Measurements from ENCODE around the gene MAP3K10.

Gene MAP3K10

GRCh38 chr19:40192758-40193586 lies 1.7 kb downstream of the MAP3K10 start:
- DNase-seq, result no peak
- no peak for TF ChIP-seq POLR2A (IDR thresholded peaks at IDR 0.05; ENCODE audit: low read length)
- no peak for TF ChIP-seq GATA1 (IDR thresholded peaks at IDR 0.05; ENCODE audit: low read depth, low read length)

- no peak for DNase-seq
- TF ChIP-seq GATA1 (IDR thresholded peaks at IDR 0.05; ENCODE audit: low read depth, low read length) (no peak), POLR2A (IDR thresholded peaks at IDR 0.05; ENCODE audit: low read length) (no peak)
Measured at GRCh38 chr19:40193587-40193849, 2.3 kb downstream of the MAP3K10 start.

DNA sequence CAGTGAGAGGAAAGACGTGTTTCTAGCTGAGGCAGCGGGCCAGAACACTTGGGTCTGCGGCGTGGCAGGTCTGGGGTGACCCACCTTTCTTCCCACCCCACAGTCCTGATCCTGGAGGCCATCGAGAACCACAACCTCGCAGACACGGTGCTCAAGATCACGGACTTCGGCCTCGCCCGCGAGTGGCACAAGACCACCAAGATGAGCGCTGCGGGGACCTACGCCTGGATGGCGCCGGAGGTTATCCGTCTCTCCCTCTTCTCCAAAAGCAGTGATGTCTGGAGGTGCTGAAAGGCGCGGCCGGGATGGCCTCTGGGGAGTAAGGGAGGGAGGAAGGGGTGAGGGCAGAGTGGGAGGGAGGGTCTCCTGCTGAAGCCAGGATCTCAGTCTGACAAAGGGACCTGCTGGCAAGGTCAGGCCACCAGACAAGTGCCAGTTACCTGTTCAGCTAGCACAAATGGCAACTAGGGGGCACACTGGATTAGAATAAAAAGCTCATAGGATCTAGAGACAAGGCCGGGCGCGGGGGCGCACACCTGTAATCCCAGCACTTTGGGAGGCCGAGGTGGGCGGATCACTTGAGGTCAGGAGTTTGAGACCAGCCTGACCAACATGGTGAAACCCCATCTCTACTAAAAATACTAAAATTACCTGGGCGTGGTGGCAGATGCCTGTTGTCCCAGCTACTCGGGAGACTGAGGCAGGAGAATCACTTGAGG lies 7.2 kb downstream of the MAP3K10 start:
- DNase-seq, result no peak

GRCh38 chr19:40200341-40201099 lies 9.3 kb downstream of the MAP3K10 start:
- no peak for TF ChIP-seq GATA1 (IDR thresholded peaks at IDR 0.05; ENCODE audit: low read depth, low read length)
- DNase-seq, result no peak

More for the DNA sequence above, 7.2 kb downstream of the MAP3K10 start:
- TF ChIP-seq POLR2A (IDR thresholded peaks at IDR 0.05; ENCODE audit: low read length) (no peak), GATA1 (IDR thresholded peaks at IDR 0.05; ENCODE audit: low read depth, low read length) (no peak)

- no peak for TF ChIP-seq GATA1 (IDR thresholded peaks at IDR 0.05; ENCODE audit: low read depth, low read length)
- TF ChIP-seq POLR2A (IDR thresholded peaks at IDR 0.05; ENCODE audit: low read length), result no peak
- no peak for DNase-seq
Measured at GRCh38 chr19:40204381-40204780, 13.2 kb downstream of the MAP3K10 start.

GRCh38 chr19:40205760-40206159 lies 14.5 kb downstream of the MAP3K10 start:
- TF ChIP-seq POLR2A (IDR thresholded peaks at IDR 0.05; ENCODE audit: low read length) (no peak), GATA1 (IDR thresholded peaks at IDR 0.05; ENCODE audit: low read depth, low read length) (no peak)
- DNase-seq, result no peak

DNA sequence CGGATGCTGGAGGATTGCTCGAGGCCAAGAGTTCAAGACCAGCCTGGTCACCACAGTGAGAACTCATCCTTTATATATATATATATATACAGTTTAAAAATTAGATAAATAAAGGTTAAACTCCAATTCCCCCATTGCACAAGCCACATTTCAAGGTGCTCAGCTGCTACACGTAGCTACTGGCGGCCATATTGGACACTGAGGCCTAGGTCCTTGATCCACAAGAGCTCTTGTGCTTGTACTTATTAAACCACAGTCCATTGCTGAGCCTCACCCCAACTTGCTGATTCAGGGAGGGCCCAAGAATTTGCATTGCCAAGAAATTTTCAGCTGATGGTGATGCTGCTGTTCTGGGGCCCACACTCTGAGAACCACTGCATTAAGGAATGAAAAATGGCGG lies 17.4 kb downstream of the MAP3K10 start:
- TF ChIP-seq GATA1 (IDR thresholded peaks at IDR 0.05; ENCODE audit: low read depth, low read length), result no peak
- DNase-seq, result no peak

- TF ChIP-seq GATA1 (IDR thresholded peaks at IDR 0.05; ENCODE audit: low read depth, low read length) (no peak), POLR2A (IDR thresholded peaks at IDR 0.05; ENCODE audit: low read length) (no peak)
- DNase-seq, result no peak
Measured at GRCh38 chr19:40210889-40211288, 19.7 kb downstream of the MAP3K10 start.

DNA sequence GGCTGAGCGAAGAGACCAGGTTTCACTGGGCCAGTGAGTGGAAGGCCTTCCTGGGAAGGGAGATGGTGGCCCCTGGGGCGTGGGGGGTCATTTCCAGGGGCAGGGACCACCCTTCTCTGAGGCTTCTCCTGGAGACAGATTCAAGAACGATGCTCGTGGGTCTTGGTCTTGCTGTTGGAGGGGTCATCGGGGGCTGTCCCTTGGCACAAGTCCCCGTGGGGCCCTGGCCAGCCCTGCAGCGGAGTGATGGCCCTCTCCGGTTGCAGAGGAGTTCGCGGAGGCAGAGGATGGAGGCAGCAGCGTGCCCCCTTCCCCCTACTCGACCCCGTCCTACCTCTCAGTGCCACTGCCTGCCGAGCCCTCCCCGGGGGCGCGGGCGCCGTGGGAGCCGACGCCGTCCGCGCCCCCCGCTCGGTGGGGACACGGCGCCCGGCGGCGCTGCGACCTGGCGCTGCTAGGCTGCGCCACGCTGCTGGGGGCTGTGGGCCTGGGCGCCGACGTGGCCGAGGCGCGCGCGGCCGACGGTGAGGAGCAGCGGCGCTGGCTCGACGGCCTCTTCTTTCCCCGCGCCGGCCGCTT lies 22.1 kb downstream of the MAP3K10 start:
- TF ChIP-seq GATA1 (IDR thresholded peaks at IDR 0.05; ENCODE audit: low read depth, low read length) (no peak), POLR2A (IDR thresholded peaks at IDR 0.05; ENCODE audit: low read length) (no peak)
- DNase-seq, result no peak

- DNase-seq, result no peak
- TF ChIP-seq GATA1 (IDR thresholded peaks at IDR 0.05; ENCODE audit: low read depth, low read length), result no peak
- TF ChIP-seq POLR2A (IDR thresholded peaks at IDR 0.05; ENCODE audit: low read length), result no peak
Measured at GRCh38 chr19:40213882-40214570, 22.8 kb downstream of the MAP3K10 start.

- TF ChIP-seq GATA1 (IDR thresholded peaks at IDR 0.05; ENCODE audit: low read depth, low read length), result no peak
- TF ChIP-seq POLR2A (IDR thresholded peaks at IDR 0.05; ENCODE audit: low read length), result no peak
- no peak for DNase-seq
Measured at GRCh38 chr19:40214936-40215335, 23.7 kb downstream of the MAP3K10 start.

GRCh38 chr19:40216013-40216776 lies 25.0 kb downstream of the MAP3K10 start:
- DNase-seq, result no peak
- no peak for TF ChIP-seq POLR2A (IDR thresholded peaks at IDR 0.05; ENCODE audit: low read length)
- TF ChIP-seq GATA1 (IDR thresholded peaks at IDR 0.05; ENCODE audit: low read depth, low read length), result no peak

- TF ChIP-seq POLR2A (IDR thresholded peaks at IDR 0.05; ENCODE audit: low read length) (no peak), GATA1 (IDR thresholded peaks at IDR 0.05; ENCODE audit: low read depth, low read length) (no peak)
- no peak for DNase-seq
Measured at GRCh38 chr19:40216777-40217026, 25.5 kb downstream of the MAP3K10 start.
